Retinal pigment epithelial cell (primary cell): ENCODE measurements around the gene AASDH.

Experiments used
- DNase-seq: peaks from one replicate; pipeline ENCODE4 v3.0.0-alpha.2; 2010; ENCODE audit warnings: low read depth
- H3K4me3 ChIP-seq: 2 replicates; pipeline ENCODE4 v1.5.1; 2011; ENCODE audit warnings: mild to moderate bottlenecking, low read length, control low read depth, moderate library complexity
- TF ChIP-seq, protein P1 (sequence below): conservative IDR thresholded peaks from 2 replicates; pipeline ENCODE4 v1.5.1; 2011; ENCODE audit warnings: low read depth, low read length, control low read depth, inconsistent platforms

The AASDH gene

DNA sequence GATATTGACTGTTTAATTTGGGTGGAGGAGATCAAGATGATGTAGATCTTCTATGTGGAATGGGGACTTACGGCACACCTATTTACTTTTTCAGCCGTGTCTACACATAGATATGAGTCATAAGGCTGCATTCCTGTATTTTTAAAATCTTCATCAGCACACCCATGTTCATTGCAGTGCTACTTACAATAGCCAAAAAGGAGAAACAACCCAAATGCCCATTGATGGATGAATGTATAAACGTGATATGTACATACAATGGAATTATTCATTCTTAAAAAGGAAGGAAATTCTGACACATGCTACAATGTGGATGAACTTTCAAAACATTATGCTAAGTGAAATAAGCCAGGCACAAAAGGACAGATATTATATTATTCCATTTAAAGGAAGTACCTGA is 98.6 kb downstream of the AASDH start:
- DNase-seq, result no peak
- H3K4me3 ChIP-seq, result no peak overlapping the region
- TF ChIP-seq, protein P1, sequence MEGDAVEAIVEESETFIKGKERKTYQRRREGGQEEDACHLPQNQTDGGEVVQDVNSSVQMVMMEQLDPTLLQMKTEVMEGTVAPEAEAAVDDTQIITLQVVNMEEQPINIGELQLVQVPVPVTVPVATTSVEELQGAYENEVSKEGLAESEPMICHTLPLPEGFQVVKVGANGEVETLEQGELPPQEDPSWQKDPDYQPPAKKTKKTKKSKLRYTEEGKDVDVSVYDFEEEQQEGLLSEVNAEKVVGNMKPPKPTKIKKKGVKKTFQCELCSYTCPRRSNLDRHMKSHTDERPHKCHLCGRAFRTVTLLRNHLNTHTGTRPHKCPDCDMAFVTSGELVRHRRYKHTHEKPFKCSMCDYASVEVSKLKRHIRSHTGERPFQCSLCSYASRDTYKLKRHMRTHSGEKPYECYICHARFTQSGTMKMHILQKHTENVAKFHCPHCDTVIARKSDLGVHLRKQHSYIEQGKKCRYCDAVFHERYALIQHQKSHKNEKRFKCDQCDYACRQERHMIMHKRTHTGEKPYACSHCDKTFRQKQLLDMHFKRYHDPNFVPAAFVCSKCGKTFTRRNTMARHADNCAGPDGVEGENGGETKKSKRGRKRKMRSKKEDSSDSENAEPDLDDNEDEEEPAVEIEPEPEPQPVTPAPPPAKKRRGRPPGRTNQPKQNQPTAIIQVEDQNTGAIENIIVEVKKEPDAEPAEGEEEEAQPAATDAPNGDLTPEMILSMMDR, result no peak
